Lung (tissue), 12 donors: ENCODE data around the gene PHACTR3. TPM values are rescaled to one million over a fixed set of nuclear protein-coding genes. Genes with fewer than 3 reads are reported as not detected.

Source experiments
- ATAC-seq: fragments of 200-7000 bp; cut with Tn5 transposase; one replicate; pipeline ENCODE4 v1.9.1; 2020; ENCODE audit warnings: moderate number of reproducible peaks; ENCODE audit not compliant: insufficient read depth, low FRiP score
- DNase-seq, 3 donors: peaks; one replicate each; pipeline ENCODE4 v3.0.0-alpha.2; 2013 to 2017
- H3K27ac ChIP-seq, 2 donors: one replicate each; pipeline ENCODE4 v1.5.1; 2013; ENCODE audit warnings: mild to moderate bottlenecking in 2 of 2, moderate library complexity in 2 of 2, control low read depth in 1 of 2, inconsistent platforms in 1 of 2, low read depth in 1 of 2, low read length in 1 of 2
- H3K27me3 ChIP-seq, 3 donors: one replicate each; pipeline ENCODE4 v1.5.1; 2013; ENCODE audit warnings: low read length in 2 of 3; ENCODE audit not compliant: control insufficient read depth in 3 of 3, insufficient read depth in 3 of 3
- H3K36me3 ChIP-seq, 4 donors: one replicate each; pipeline ENCODE4 v1.5.1; 2013; ENCODE audit warnings: low read length in 4 of 4, mild to moderate bottlenecking in 1 of 4, moderate library complexity in 1 of 4; ENCODE audit not compliant: control insufficient read depth in 4 of 4, insufficient read depth in 4 of 4
- H3K4me1 ChIP-seq, 5 donors: one replicate each; pipeline ENCODE4 v1.5.1; 2013; ENCODE audit warnings: low read length in 5 of 5, mild to moderate bottlenecking in 2 of 5, moderate library complexity in 1 of 5; ENCODE audit not compliant: control insufficient read depth in 5 of 5, insufficient read depth in 5 of 5
- H3K4me3 ChIP-seq: one replicate; pipeline ENCODE4 v1.5.1; 2013; ENCODE audit warnings: mild to moderate bottlenecking, control low read depth, moderate library complexity
- H3K9ac ChIP-seq, 2 donors: one replicate each; pipeline ENCODE4 v1.5.1; 2013; ENCODE audit warnings: low read length in 2 of 2, control low read depth in 1 of 2; ENCODE audit not compliant: insufficient read depth in 1 of 2
- H3K9me3 ChIP-seq, 4 donors: one replicate each; pipeline ENCODE4 v1.5.1; 2013; ENCODE audit warnings: low read length in 3 of 4, mild to moderate bottlenecking in 1 of 4, moderate library complexity in 1 of 4; ENCODE audit not compliant: control insufficient read depth in 4 of 4, insufficient read depth in 3 of 4
- WGBS, 2 donors: extraction: QIAGEN DNeasy Blood & Tissue Kit; methylation state at CpG; one replicate each; pipeline ENCODE4 v1.1.7; 2013; 5-methylcytosine and 5-hydroxymethylcytosine counted together
- polyA plus RNA-seq, 2 donors: library from polyadenylated mRNA; stranded (reverse); fragments of 200-250 nt; gene quantifications; one replicate each; pipeline ENCODE4 v1.2.1, GENCODE V29; 2013
- total RNA-seq, 2 donors: library from RNA; depleted of rRNA in 1 of 2; stranded (reverse); fragments of >200 nt in 1 of 2; gene quantifications; one replicate each; pipeline ENCODE4 v1.2.1, GENCODE V29; 2014 to 2021
- TF ChIP-seq, protein P1 (sequence below): IDR thresholded peaks from 2 replicates; pipeline ENCODE4 v1.5.1; 2012; ENCODE audit warnings: mild to moderate bottlenecking; ENCODE audit errors: control extremely low read depth, extremely low read depth
- donor health status: control.
- donor health status: control.
- donor health status: Bipolar disorder and iron deficiency.
- donor health status: healthy.
- donor health status: DM: yes; HTN: yes; CAD: no.

The PHACTR3 gene
- total and polyA plus RNA-seq, 4 donors = 3.8 to 12.0 (median 5.9) TPM

DNA sequence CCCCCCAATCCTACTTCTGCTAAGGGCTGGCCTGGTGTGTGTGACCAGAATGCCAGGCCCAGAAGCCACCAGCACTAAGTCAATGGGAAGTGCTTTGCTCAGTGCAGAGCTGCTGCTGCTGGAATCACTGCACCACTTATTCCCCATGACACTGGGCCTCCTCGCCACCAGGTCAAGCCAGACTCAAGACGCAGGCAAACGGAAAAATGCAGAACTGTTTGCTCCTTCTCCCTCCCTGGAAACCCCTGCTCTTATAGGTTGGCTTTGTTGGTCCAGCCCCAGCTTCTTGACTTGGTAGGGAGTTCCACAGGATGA lies 121.9 kb downstream of the PHACTR3 start:
- TF ChIP-seq, protein P1, sequence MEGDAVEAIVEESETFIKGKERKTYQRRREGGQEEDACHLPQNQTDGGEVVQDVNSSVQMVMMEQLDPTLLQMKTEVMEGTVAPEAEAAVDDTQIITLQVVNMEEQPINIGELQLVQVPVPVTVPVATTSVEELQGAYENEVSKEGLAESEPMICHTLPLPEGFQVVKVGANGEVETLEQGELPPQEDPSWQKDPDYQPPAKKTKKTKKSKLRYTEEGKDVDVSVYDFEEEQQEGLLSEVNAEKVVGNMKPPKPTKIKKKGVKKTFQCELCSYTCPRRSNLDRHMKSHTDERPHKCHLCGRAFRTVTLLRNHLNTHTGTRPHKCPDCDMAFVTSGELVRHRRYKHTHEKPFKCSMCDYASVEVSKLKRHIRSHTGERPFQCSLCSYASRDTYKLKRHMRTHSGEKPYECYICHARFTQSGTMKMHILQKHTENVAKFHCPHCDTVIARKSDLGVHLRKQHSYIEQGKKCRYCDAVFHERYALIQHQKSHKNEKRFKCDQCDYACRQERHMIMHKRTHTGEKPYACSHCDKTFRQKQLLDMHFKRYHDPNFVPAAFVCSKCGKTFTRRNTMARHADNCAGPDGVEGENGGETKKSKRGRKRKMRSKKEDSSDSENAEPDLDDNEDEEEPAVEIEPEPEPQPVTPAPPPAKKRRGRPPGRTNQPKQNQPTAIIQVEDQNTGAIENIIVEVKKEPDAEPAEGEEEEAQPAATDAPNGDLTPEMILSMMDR = no peak
- no peak overlapping the region for H3K9ac ChIP-seq
- H3K27ac ChIP-seq = no peak overlapping the region
- peaks cover 0 to under 1% (median 0%) of the 10 kb centered on the region in 4 donors for H3K9me3 ChIP-seq
- WGBS, 2 donors = 47 to 61% methylated on average over 3 of the region's 3 CpGs
- H3K4me3 ChIP-seq = no peak overlapping the region
- H3K4me1 ChIP-seq = no peaks in the 10 kb centered on the region
- H3K36me3 ChIP-seq = no peaks in the 10 kb centered on the region
- DNase-seq (no peak), ATAC-seq (no peak)
- H3K27me3 ChIP-seq = peaks cover 0 to 10% (median 0%) of the 10 kb centered on the region in 3 donors

GRCh38 chr20:59728722-59729430 lies 124.5 kb downstream of the PHACTR3 start:
- TF ChIP-seq, protein P1 = no peak
- no peak for ATAC-seq
- H3K4me1 ChIP-seq = no peaks in the 10 kb centered on the region
- no peaks in the 10 kb centered on the region for H3K36me3 ChIP-seq
- no peak overlapping the region for H3K4me3 ChIP-seq
- WGBS, 2 donors = 92 to 94% methylated on average over 13 of the region's 13 CpGs
- no peak for DNase-seq
- no peak overlapping the region for H3K27ac ChIP-seq
- H3K27me3 ChIP-seq = peaks cover 0 to 4% (median 0%) of the 10 kb centered on the region in 3 donors
- no peaks in the 10 kb centered on the region for H3K9me3 ChIP-seq
- H3K9ac ChIP-seq = no peak overlapping the region

GRCh38 chr20:59729506-59729905 lies 125.2 kb downstream of the PHACTR3 start:
- DNase-seq (no peak), ATAC-seq (no peak)
- H3K4me1 ChIP-seq = no peaks in the 10 kb centered on the region
- H3K27me3 ChIP-seq = peaks cover 0 to 4% (median 0%) of the 10 kb centered on the region in 3 donors
- no peak overlapping the region for H3K4me3 ChIP-seq
- H3K9me3 ChIP-seq = no peaks in the 10 kb centered on the region
- no peaks in the 10 kb centered on the region for H3K36me3 ChIP-seq
- TF ChIP-seq, protein P1 = no peak
- H3K9ac ChIP-seq = no peak overlapping the region
- WGBS, 2 donors = 87 to 89% methylated on average over 5 of the region's 5 CpGs
- H3K27ac ChIP-seq = no peak overlapping the region

GRCh38 chr20:59730722-59731121 lies 126.4 kb downstream of the PHACTR3 start:
- WGBS, 2 donors = 87 to 88% methylated on average over 3 of the region's 3 CpGs
- no peaks in the 10 kb centered on the region for H3K36me3 ChIP-seq
- H3K27ac ChIP-seq = no peak overlapping the region
- no peak for ATAC-seq
- no peak overlapping the region for H3K4me3 ChIP-seq
- H3K9ac ChIP-seq = no peak overlapping the region
- H3K4me1 ChIP-seq = no peaks in the 10 kb centered on the region
- TF ChIP-seq, protein P1 = no peak
- no peaks in the 10 kb centered on the region for H3K9me3 ChIP-seq
- H3K27me3 ChIP-seq = peaks cover 0 to under 1% (median 0%) of the 10 kb centered on the region in 3 donors
- DNase-seq = no peak
